Panc1 (cell line): ENCODE results near the gene GPR21. TPM values are rescaled to one million over a fixed set of nuclear protein-coding genes. Genes with fewer than 3 reads are reported as not detected.

Experiments
- ATAC-seq: fragments of 200-7000 bp; cut with Tn5 transposase; 2 replicates; pipeline ENCODE4 v1.9.1; 2020; ENCODE audit warnings: mild to moderate bottlenecking, moderate library complexity
- BruUV-seq: library from RNA; stranded (reverse); fragments of 400-500 nt; replicated peaks from 2 replicates; lab custom pipeline; 2021; lab: Mats Ljungman, UMichigan
- CTCF ChIA-PET: fragments of 300-600 bp; sonication (Branson Sonifier 250); formaldehyde crosslinking; loops from one replicate; lab custom pipeline; 2022; ENCODE audit warnings: antibody characterized with exemption; lab: Charles Lee
- POLR2A ChIA-PET: fragments of 300-600 bp; sonication (Branson Sonifier 250); formaldehyde crosslinking; loops from one replicate; lab custom pipeline; 2022; ENCODE audit warnings: antibody characterized with exemption; lab: Charles Lee
- DNase-seq: peaks from one replicate; pipeline ENCODE4 v3.0.0-alpha.2; 2010; ENCODE audit warnings: low read depth, low spot score
- H3K27ac ChIP-seq: 2 replicates; pipeline ENCODE4 v1.5.1; 2011; ENCODE audit warnings: mild to moderate bottlenecking, low read length, inconsistent platforms
- H3K27me3 ChIP-seq: fragments of 200-500 bp; sonication (Bioruptor generic); 2 replicates; pipeline ENCODE4 v1.6.0; 2014; ENCODE audit warnings: low read length, inconsistent platforms; ENCODE audit not compliant: control insufficient read depth, insufficient read depth
- H3K36me3 ChIP-seq: fragments of 200-500 bp; sonication (Bioruptor generic); 2 replicates; pipeline ENCODE4 v1.5.1; 2014; ENCODE audit warnings: inconsistent platforms, mild to moderate bottlenecking, low read length, moderate library complexity; ENCODE audit not compliant: control insufficient read depth, insufficient read depth
- H3K4me1 ChIP-seq: 2 replicates; pipeline ENCODE4 v1.5.1; 2011; ENCODE audit warnings: inconsistent platforms, mild to moderate bottlenecking, low read length, moderate library complexity; ENCODE audit not compliant: control insufficient read depth, insufficient read depth
- H3K4me3 ChIP-seq, 2 experiments: 2 replicates each; pipeline ENCODE4 v1.5.1; 2011 to 2012; ENCODE audit warnings: low read depth in 2 of 2, low read length in 2 of 2, mild to moderate bottlenecking in 2 of 2, inconsistent platforms in 1 of 2, moderate library complexity in 1 of 2
- H3K9me3 ChIP-seq: fragments of 200-500 bp; sonication (Bioruptor generic); 2 replicates; pipeline ENCODE4 v1.5.1; 2014; ENCODE audit warnings: low read depth, mild to moderate bottlenecking, inconsistent platforms, low read length, moderate library complexity; ENCODE audit not compliant: control insufficient read depth, insufficient read depth
- POLR2AphosphoS5 ChIP-seq: IDR thresholded peaks from 2 replicates; pipeline ENCODE4 v1.6.1; 2012; ENCODE audit warnings: mild to moderate bottlenecking, low read depth, low read length, moderate library complexity
- SIN3A ChIP-seq: IDR thresholded peaks from 2 replicates; pipeline ENCODE4 v1.6.1; 2012; ENCODE audit warnings: low read depth, mild to moderate bottlenecking, low read length, moderate library complexity, borderline replicate concordance; ENCODE audit not compliant: insufficient read depth
- TCF7L2 ChIP-seq: IDR thresholded peaks from 2 replicates; pipeline ENCODE4 v1.6.1; 2011; ENCODE audit warnings: mild to moderate bottlenecking, low read depth, low read length, inconsistent platforms
- in situ Hi-C: cut with HindIII; loops from 2 replicates; pipeline ENCODE4 v1.10.0; 2016; ENCODE audit warnings: low sequenced_read_pairs, low pct_unique_long_range_greater_than_20kb
- intact Hi-C: fragments of 100-400 bp; cut with micrococcal nuclease; formaldehyde crosslinking; loops from one replicate; pipeline ENCODE4 v1.10.0; 2022; ENCODE audit not compliant: unreplicated experiment
- total RNA-seq: library from RNA; stranded (reverse); gene quantifications from one replicate; pipeline ENCODE4 v1.2.1, GENCODE V29; 2021; ENCODE audit not compliant: unreplicated experiment
- TF ChIP-seq, protein P1 (sequence below), 2 experiments: IDR thresholded peaks; 2 replicates each; pipeline ENCODE4 v1.6.1; 2011 to 2012; ENCODE audit warnings: low read depth in 2 of 2, control low read depth in 1 of 2, low read length in 1 of 2, mild to moderate bottlenecking in 1 of 2, moderate library complexity in 1 of 2; ENCODE audit not compliant: insufficient read depth in 1 of 2
- TF ChIP-seq, protein P2 (sequence below): fragments of 450-650 bp; IDR thresholded peaks from 2 replicates; pipeline ENCODE4 v1.5.1; 2017; ENCODE audit warnings: mild to moderate bottlenecking

GPR21 gene
- total RNA-seq, 1 experiment from 2014 or later = not detected

DNA sequence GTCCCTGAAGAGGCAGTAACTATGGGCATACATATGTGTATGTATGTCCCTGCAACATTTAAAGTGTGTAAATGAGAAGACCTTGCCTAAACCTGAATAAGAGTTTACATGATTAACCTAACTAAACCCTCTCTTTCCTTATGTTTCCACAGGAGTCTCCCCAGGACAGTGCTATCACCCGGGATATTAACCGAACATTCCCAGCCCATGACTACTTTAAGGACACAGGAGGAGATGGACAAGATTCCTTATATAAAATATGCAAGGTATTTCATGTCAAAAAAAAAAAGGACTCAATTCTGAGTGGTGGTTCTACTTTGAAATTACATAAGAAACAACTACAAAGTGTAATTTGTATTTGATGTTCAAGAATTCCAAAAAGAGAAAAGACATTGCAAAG, 31.7 kb downstream of the GPR21 start:
- H3K27ac ChIP-seq = no peak overlapping the region
- no peak for ATAC-seq

DNA sequence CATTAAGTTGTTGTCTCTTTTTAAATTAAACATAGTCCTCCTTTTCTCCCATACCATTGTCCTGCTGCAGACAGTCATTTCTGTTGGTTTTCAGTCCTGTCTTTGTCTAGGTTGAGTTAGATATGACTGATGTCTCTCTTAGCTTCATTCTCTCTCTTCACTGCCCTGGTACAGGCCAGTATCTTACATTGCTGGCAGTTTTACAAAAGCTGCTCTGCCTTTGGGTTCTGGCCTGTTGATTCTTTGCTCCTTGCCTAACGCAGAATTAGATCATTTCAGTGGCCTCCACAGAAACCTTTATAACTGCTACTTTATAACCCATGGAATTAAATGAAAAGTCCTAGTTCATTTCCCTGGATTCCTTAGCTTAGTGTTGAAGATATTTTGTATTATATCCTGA, 33.7 kb downstream of the GPR21 start:
- intact Hi-C loops (no loop called here), in situ Hi-C loops (no loop called here)
- no peak for DNase-seq
- no peak for ATAC-seq
- Histone ChIP-seq H3K36me3 (peaks cover 14% of the 10 kb centered on the region), H3K4me1 (no peaks in the 10 kb centered on the region), H3K27me3 (no peaks in the 10 kb centered on the region), H3K9me3 (no peaks in the 10 kb centered on the region), H3K4me3 (no peak overlapping the region), H3K27ac (no peak overlapping the region)
- ChIA-PET POLR2A (no interaction called here), CTCF (no interaction called here)
- BruUV-seq = no TSS peak
- TF ChIP-seq, protein P1, sequence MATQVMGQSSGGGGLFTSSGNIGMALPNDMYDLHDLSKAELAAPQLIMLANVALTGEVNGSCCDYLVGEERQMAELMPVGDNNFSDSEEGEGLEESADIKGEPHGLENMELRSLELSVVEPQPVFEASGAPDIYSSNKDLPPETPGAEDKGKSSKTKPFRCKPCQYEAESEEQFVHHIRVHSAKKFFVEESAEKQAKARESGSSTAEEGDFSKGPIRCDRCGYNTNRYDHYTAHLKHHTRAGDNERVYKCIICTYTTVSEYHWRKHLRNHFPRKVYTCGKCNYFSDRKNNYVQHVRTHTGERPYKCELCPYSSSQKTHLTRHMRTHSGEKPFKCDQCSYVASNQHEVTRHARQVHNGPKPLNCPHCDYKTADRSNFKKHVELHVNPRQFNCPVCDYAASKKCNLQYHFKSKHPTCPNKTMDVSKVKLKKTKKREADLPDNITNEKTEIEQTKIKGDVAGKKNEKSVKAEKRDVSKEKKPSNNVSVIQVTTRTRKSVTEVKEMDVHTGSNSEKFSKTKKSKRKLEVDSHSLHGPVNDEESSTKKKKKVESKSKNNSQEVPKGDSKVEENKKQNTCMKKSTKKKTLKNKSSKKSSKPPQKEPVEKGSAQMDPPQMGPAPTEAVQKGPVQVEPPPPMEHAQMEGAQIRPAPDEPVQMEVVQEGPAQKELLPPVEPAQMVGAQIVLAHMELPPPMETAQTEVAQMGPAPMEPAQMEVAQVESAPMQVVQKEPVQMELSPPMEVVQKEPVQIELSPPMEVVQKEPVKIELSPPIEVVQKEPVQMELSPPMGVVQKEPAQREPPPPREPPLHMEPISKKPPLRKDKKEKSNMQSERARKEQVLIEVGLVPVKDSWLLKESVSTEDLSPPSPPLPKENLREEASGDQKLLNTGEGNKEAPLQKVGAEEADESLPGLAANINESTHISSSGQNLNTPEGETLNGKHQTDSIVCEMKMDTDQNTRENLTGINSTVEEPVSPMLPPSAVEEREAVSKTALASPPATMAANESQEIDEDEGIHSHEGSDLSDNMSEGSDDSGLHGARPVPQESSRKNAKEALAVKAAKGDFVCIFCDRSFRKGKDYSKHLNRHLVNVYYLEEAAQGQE (IDR thresholded peaks at IDR 0.05; ENCODE audit: insufficient read depth in 1 of 2, low read depth in 2 of 2, low read length in 1 of 2) = no peak
- TF ChIP-seq TCF7L2 (no peak), SIN3A (no peak), POLR2AphosphoS5 (no peak)
- TF ChIP-seq, protein P2, sequence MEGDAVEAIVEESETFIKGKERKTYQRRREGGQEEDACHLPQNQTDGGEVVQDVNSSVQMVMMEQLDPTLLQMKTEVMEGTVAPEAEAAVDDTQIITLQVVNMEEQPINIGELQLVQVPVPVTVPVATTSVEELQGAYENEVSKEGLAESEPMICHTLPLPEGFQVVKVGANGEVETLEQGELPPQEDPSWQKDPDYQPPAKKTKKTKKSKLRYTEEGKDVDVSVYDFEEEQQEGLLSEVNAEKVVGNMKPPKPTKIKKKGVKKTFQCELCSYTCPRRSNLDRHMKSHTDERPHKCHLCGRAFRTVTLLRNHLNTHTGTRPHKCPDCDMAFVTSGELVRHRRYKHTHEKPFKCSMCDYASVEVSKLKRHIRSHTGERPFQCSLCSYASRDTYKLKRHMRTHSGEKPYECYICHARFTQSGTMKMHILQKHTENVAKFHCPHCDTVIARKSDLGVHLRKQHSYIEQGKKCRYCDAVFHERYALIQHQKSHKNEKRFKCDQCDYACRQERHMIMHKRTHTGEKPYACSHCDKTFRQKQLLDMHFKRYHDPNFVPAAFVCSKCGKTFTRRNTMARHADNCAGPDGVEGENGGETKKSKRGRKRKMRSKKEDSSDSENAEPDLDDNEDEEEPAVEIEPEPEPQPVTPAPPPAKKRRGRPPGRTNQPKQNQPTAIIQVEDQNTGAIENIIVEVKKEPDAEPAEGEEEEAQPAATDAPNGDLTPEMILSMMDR = no peak

More for the DNA sequence above, 31.7 kb downstream of the GPR21 start:
- in situ Hi-C loops (no loop called here), intact Hi-C loops (no loop called here)
- TF ChIP-seq POLR2AphosphoS5 (no peak), TCF7L2 (no peak), SIN3A (no peak)
- TF ChIP-seq, protein P2 = no peak
- TF ChIP-seq, protein P1 (IDR thresholded peaks at IDR 0.05; ENCODE audit: insufficient read depth in 1 of 2, low read depth in 2 of 2, low read length in 1 of 2) = no peak
- no TSS peak for BruUV-seq
- Histone ChIP-seq H3K36me3 (peaks cover 12% of the 10 kb centered on the region), H3K4me1 (no peaks in the 10 kb centered on the region), H3K4me3 (no peak overlapping the region), H3K9me3 (no peaks in the 10 kb centered on the region), H3K27me3 (no peaks in the 10 kb centered on the region)
- ChIA-PET CTCF (no interaction called here), POLR2A (no interaction called here)
- no peak for DNase-seq
